HG03045 (cell line): ENCODE data around the gene ACTR8.

Source experiments
- ATAC-seq: cut with Tn5 transposase; IDR thresholded peaks from one replicate; pipeline ENCODE4 v1.9.1; 2021; ENCODE audit warnings: mild to moderate bottlenecking, moderate library complexity; ENCODE audit not compliant: unreplicated experiment

The ACTR8 gene

DNA sequence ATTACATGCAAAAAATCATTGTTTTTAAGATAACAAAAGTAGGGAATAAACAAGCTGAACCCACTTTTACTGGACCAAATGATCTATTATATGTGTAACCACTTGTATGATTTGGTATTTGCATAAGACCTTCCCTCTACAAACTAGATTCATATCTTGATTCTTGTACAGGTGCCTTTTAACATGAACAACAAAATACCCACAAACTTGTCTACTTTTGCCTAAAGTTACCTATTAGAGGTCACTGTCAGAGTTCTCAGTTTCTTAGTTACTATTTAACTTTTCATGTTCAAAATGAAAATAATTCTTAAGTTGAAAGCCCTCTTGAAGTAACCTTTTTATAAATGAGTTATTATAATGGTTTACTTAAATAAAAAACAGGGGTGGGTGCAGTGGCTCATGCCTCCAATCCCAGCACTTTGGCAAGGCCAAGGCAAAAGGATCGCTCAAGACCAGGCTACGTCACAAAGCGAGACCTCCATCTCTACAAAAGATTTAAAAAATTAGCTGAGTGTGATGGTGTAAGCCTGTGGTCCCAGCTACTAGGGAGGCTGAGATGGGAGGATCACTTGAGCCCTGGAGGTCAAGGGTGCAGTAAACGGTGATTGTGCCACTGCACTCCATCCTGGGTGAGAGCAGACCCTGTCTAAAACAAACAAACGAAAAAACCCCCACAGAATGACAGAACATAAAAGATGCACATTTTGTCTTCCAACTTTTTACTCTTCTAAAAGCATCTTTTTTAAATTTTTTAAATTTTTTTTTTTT, 16.0 kb downstream of the ACTR8 start:
- no peak for ATAC-seq

DNA sequence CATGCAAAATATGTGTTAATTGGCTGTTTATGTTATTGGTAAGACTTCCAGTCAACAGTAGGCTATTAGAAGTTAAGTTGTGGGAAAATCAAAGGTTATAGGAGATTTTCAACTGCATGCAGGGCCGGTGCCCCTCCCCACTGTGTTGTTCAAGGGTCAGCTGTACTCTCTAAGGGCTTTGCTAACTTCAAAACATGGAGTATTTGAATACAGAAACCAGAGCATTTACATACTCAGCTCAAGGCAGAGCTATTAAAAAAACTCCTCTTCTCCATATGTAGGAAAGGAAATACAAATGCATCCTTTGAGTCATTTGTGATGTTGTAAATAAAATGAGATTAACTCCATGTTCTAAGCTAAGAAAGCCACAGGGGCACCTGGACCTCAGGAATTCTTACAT, 18.8 kb downstream of the ACTR8 start:
- no peak for ATAC-seq

DNA sequence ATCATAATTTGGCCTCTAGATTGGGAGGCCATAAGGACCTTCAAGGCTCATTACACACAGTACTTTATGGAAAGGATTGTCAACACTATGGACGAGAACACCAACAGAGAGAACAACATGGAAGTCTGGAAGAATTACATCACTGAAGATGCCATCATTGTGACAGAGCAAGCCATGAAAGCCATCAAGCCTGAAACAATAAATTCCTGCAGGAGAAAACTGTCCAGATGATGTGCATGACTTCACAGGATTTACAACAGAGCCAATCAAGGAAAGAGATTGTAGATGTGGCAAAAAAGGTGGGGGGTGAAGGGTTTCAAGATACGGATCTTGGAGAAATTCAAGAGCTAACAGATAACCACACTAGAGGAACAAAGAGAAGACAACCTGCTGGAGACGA, 19.7 kb downstream of the ACTR8 start:
- ATAC-seq, result no peak

GRCh38 chr3:53860196-53860595, 21.8 kb downstream of the ACTR8 start:
- ATAC-seq, result no peak

- no peak for ATAC-seq
These were observed 22.8 kb downstream of the ACTR8 start for GRCh38 chr3:53859178-53859577.

DNA sequence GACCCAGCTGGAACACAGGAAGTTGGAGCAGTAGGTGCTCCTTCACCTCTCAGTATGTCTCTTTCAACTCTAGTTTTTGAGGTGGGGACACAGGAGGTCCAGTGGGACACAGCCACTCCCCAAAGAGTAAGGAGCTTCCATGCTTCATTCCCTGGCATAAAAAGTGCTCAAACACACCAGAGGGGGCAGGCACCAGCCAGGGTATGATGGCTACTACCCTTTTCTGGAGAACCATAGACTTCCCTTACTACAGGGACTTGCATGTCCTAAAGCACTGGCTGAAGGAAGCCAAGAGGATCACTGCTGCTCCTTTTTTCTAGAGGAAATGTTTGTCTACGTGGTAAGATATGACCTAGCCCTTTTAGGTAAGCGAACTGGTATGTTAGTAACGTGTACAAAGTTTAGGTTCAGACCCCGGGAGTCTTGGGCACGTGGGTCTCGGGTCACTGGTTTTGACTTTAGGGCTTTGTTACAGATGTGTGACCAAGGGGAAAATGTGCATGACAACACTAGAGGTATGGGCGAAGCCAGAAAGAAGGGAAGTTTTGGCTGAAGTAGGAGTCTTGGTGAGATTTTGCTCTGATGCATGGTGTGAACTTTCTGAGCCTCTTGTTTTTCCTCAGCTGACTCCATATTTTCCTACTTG, 23.7 kb downstream of the ACTR8 start:
- ATAC-seq, result no peak

DNA sequence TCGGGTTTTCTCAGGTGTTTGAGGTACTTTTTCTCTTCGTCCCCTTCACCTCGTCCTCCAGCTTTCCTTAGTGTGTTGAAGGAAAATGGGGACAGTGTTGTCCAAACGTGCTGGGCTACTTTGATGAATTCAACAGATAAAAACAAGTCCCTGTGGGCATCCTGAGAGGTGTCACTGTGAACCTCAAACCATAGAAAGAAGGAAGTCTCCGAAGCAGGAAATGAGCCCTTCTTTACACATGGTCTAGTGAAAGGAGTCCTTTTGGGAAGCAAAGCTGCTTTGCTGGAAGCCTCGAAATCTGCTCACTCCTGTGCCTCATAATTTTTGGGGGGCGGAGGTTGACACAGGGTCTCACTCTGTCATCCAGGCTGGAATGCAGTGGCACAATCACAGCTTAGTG, 25.0 kb downstream of the ACTR8 start:
- no peak for ATAC-seq

DNA sequence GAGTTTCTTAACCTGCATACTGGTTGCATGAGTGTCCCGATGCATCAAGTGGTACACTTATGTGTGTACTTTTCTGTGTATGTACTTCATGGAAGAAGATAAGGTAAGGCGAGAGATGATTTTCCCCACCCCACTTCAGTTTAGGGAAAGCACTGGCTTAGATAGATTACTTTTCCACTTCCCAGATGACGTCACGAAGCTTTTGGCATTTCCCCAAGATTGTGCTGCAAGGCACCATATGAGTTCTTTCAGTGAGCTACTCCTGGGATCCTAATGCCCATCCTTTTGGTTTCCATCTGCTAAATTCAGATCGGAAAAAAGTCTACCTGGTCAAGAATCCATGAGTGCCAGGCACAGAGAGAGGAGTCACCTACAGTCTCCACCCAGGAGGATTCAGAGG, 31.1 kb downstream of the ACTR8 start:
- ATAC-seq, result no peak

DNA sequence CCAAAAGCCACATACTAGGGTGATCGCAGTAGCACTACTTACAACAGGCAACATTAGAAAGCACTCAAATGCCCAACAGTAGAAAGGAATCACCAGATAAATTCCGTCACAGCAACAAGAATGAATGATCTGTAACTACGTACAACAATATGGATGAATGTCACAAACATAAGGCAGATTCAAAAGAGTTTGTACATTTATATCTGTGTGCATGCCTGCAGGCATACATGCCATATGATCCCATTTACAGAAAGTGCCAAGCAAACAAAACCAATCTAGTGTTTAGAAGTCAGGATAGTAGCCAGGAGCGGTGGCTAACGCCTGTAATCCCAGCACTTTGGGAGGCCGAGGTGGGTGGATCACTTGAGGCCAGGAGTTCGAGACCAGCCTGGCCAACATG, 32.0 kb downstream of the ACTR8 start:
- ATAC-seq, result no peak

DNA sequence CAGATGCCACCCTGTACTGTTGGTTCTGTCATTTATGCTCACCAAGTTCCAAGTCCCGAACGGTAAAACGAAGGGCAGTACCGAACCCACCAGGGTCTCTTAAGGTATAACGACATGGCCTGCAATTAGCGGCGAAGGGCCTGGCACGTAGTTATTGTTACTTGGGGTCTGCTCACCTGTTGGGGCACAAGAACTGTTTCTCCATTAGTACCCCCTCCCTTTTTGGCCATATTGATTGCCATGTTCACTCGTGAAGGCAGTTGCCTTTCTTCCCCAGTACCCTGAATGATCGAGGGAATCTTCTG, 35.1 kb downstream of the ACTR8 start:
- no peak for ATAC-seq

DNA sequence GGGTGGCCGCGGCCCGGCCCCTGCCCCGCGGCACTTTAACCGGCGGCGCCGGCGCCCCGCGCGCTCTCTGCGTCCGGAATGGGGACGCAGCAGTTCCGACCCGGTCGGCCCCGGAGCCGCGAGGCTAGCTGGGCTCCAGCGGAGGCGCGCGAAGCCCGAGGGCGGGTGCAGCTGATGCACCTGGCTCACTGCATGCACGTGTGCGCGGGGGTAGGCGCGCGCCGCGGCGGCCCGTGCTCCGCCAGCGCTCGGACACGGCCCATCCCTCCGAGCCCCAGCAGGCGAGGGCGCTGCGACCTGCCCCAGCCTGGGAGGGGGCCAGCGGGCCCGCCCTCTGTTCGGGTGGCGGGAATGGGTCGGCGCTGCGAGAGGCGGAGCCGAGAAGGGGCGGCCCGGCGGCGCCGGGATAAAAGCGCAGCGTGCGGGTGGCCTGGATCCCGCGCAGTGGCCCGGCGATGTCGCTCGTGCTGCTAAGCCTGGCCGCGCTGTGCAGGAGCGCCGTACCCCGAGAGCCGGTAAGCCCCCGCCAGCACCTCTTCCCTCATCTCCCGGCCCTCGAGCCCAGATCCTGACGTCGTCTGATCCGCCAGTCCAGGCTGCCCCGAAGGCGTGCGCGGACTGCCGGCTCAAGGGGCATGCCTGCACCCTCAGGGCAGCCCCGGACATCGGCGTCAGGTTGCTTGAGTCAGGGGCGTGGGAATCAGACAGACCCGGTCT, 35.7 kb downstream of the ACTR8 start, which contains the start of the genes CHDH and IL17RB:
TSS of gene CHDH (minus strand) at position 286 of the 717 bp plus-strand sequence. CDS start 22,411 bp downstream, outside the sequence.
TSS of gene IL17RB (plus strand) at position 435 of the 717 bp plus-strand sequence. CDS start at position 456, 21 bp downstream.
- ATAC-seq, result peak; percentile 51

GRCh38 chr3:53845881-53846133, 36.1 kb downstream of the ACTR8 start:
- no peak for ATAC-seq

GRCh38 chr3:53845103-53845880, 36.7 kb downstream of the ACTR8 start:
- no peak for ATAC-seq

- ATAC-seq, result no peak
These were observed 37.5 kb downstream of the ACTR8 start for GRCh38 chr3:53844262-53845102.

DNA sequence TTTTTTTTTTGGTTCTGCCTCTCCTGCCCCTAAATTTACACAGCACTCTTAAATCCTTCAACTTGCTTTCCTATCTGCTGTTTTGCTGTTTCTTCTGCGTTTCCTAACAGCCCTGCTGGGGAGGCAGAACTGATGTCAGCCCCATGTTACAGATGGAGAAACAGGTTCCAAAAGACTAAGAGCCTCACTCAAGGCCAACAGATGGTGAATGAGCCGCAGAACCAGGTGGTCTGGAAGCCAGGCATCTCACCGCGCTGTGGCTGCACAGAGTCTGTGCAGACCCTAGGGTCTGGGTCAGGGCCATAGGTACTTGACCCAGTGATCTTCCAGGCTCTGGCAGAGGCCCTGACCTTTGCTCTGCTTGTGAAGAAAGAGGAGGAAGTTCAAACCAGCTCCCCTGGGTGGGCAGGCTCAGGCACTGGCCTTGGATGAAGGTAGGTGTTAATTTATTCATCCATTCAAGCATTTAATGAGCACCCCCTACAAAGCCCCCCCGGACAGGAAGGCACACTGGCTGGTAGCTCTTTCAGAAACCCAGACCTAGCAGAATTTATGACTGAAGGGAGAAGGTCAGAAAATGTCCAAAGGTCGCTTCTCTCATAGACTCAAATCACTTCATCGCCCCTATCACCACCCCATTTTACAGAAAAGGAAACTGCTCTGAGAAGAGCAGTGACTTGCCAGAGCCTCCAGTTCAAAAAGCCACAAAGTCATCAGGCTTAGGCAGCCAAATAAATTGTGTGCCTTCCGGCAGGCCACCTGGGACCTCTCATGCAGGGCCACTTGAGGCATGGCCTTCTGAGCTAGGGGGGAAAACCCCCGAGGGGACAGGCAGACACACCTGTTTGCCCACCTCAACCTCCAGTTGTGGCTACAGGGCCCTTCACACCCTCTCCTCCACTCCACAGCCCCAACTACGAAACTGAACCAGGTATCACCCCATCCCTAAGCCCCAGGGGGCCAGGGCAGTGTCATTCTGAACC, 38.5 kb downstream of the ACTR8 start:
- no peak for ATAC-seq

GRCh38 chr3:53842436-53843194, 39.3 kb downstream of the ACTR8 start:
- ATAC-seq, result no peak

DNA sequence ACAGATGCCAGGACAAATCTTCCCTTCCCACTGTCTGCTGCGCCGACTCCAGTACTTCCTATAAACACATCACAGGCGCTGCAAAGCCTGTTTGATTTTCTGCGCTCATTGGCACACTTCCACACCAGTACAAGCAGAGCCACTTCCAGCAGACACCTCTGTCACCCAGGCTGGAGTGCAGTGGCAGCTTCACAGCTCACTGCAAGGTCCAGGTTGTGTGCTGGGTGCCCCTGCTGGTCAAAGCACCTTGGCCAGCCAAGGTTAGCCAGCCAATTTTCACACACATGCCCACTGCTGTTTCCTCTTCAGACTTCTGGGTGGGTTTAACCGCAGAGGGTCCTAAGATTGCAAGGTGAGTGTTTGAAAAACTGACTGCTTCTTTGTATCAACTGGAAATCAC, 40.7 kb downstream of the ACTR8 start:
- ATAC-seq, result no peak

DNA sequence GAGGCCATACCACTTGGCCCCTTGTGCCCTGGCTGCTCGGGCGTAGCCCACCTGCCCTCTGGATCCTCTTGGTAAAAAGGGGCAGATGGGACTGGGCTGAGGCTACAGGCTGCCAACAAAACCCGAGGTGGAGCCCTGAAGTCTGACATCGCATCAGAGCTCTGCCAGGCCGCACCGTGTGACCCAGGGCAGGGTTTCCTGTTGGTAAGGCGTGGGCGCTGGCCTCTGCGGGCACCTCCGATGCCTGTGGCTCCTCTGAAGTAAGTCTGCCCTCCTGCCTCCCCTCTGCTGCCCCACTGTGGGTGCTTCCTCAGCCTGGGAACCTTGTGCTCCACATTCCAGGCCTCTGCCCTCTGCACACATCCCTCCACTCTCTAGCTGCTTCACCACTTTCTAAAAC, 44.6 kb downstream of the ACTR8 start:
- ATAC-seq, result no peak
